Measurements from ENCODE around the gene ZNF592. TPM values are rescaled to one million over a fixed set of nuclear protein-coding genes. Genes with fewer than 3 reads are reported as not detected.

ZNF592 gene
- total RNA-seq, 1 experiment from 2014 or later, result 49.6 TPM

DNA sequence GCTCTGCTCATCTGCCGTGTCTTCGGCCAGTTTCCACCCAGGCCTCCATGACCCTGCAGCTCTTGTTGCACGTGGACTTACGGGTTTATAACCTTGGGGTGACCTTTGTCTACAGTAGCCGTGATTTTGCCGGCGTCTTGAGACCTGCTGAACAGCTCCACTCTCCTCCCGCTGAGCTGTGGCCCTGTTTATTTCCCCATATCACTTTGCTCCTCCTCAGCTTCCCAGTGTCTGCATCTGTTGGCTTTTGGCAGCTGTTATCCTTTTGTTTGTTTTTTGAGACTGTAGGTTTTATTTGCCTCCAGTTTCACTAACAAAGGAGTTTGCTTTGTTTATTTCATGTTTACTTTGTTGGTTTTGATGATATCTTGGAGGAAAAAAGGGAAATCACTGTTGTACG, 106.7 kb downstream of the ZNF592 start:
- CTCF ChIA-PET, result no interaction called here
- peaks cover 35% of the 10 kb centered on the region for H3K36me3 Mint-ChIP-seq (ENCODE audit: insufficient read depth, unreplicated experiment)
- H3K4me3 Mint-ChIP-seq (ENCODE audit: low read depth, unreplicated experiment), result no peak overlapping the region
- peaks cover 75% of the 10 kb centered on the region for H3K4me1 Mint-ChIP-seq (ENCODE audit: low read depth, unreplicated experiment)
- BruUV-seq (replicated peaks), result no TSS peak
- no peaks in the 10 kb centered on the region for H3K27me3 Mint-ChIP-seq (ENCODE audit: unreplicated experiment)
- intact Hi-C loops (cut with micrococcal nuclease; ENCODE audit: unreplicated experiment), result no loop called here
- TF ChIP-seq, protein P1, sequence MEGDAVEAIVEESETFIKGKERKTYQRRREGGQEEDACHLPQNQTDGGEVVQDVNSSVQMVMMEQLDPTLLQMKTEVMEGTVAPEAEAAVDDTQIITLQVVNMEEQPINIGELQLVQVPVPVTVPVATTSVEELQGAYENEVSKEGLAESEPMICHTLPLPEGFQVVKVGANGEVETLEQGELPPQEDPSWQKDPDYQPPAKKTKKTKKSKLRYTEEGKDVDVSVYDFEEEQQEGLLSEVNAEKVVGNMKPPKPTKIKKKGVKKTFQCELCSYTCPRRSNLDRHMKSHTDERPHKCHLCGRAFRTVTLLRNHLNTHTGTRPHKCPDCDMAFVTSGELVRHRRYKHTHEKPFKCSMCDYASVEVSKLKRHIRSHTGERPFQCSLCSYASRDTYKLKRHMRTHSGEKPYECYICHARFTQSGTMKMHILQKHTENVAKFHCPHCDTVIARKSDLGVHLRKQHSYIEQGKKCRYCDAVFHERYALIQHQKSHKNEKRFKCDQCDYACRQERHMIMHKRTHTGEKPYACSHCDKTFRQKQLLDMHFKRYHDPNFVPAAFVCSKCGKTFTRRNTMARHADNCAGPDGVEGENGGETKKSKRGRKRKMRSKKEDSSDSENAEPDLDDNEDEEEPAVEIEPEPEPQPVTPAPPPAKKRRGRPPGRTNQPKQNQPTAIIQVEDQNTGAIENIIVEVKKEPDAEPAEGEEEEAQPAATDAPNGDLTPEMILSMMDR (IDR thresholded peaks at IDR 0.05; ENCODE audit: unreplicated experiment), result no peak
- DNase-seq, result no peak
- H3K9me3 Mint-ChIP-seq (ENCODE audit: low read depth, unreplicated experiment), result no peaks in the 10 kb centered on the region
- no peak overlapping the region for H3K27ac Mint-ChIP-seq (ENCODE audit: unreplicated experiment)

DNA sequence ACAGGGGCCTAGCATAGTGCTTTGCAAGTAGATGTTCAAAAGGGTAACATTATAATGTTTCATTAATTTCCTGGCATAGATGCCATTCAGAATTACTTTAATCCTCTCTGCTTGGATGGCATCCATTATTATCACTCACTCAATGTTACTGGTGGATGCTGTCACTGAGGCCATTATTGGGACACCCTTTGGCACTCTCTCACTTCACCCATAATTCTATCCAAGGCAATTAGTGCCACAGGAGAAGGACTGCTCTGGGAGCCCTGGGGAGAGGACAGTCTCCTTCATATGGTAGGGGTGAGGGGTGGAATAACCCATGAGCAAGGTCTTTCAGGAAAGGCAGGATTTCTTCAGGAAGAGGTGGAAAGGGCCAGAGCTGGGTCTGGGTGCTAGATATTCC, 107.4 kb downstream of the ZNF592 start:
- no TSS peak for BruUV-seq (replicated peaks)
- H3K9me3 Mint-ChIP-seq (ENCODE audit: low read depth, unreplicated experiment), result no peaks in the 10 kb centered on the region
- peaks cover 77% of the 10 kb centered on the region for H3K4me1 Mint-ChIP-seq (ENCODE audit: low read depth, unreplicated experiment)
- H3K27me3 Mint-ChIP-seq (ENCODE audit: unreplicated experiment), result no peaks in the 10 kb centered on the region
- no peak overlapping the region for H3K27ac Mint-ChIP-seq (ENCODE audit: unreplicated experiment)
- H3K36me3 Mint-ChIP-seq (ENCODE audit: insufficient read depth, unreplicated experiment), result peaks cover 36% of the 10 kb centered on the region
- no peak overlapping the region for H3K4me3 Mint-ChIP-seq (ENCODE audit: low read depth, unreplicated experiment)
- intact Hi-C loops (cut with micrococcal nuclease; ENCODE audit: unreplicated experiment), result no loop called here
- TF ChIP-seq, protein P1 (IDR thresholded peaks at IDR 0.05; ENCODE audit: unreplicated experiment), result no peak
- no peak for DNase-seq
- CTCF ChIA-PET, result no interaction called here

Other genes with a start within 250 kb of the ZNF592 start
- gene ZSCAN2, start 147.6 kb upstream of the ZNF592 start, total RNA-seq (2022), result 16.0 and 18.0 TPM in 2 replicates
- 53.1 and 53.3 TPM in 2 replicates for gene WDR73, start 94.3 kb upstream of the ZNF592 start, total RNA-seq (2022)
- 10.9 and 16.6 TPM in 2 replicates for gene NMB, start 90.4 kb upstream of the ZNF592 start, total RNA-seq (2022)
- gene SEC11A, start 32.5 kb upstream of the ZNF592 start, total RNA-seq (2022), result 214 and 243 TPM in 2 replicates
- gene ALPK3, start 68.8 kb downstream of the ZNF592 start, total RNA-seq (2022), result 4.6 TPM in 2 replicates
- gene SLC28A1, start 136.1 kb downstream of the ZNF592 start, total RNA-seq (2022), result 0.17 and 0.37 TPM in 2 replicates
- gene PDE8A, start 233.3 kb downstream of the ZNF592 start, total RNA-seq (2022), result 65.9 and 66.5 TPM in 2 replicates